GM12874 (cell line): Measurements from ENCODE around the gene EBPL.

Experiments
- TF ChIP-seq, protein P1 (sequence below): IDR thresholded peaks from 2 replicates; pipeline ENCODE4 v1.5.1; 2011; ENCODE audit warnings: low read depth, mild to moderate bottlenecking, control low read depth, low read length, moderate library complexity; ENCODE audit not compliant: insufficient read depth

The EBPL gene

DNA sequence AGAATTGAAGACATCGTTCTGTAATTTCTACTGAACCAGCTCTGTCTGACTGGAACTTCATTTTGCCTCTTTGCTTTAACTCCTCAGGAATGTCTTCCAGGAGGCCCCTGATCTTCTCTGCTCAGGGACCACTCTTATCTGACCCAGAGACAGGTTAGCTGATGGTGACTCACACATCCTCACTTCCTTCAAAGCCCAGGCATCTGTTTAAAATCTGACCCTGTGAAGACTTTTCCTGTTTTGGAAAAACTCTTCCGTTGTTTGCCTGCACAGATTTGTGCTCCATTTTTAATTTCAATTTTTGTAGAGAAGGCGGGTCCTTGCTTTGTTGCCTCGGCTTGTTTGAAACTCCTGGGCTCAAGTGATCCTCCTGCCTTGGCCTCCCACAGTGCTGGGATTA, 61.3 kb downstream of the EBPL start:
- TF ChIP-seq, protein P1, sequence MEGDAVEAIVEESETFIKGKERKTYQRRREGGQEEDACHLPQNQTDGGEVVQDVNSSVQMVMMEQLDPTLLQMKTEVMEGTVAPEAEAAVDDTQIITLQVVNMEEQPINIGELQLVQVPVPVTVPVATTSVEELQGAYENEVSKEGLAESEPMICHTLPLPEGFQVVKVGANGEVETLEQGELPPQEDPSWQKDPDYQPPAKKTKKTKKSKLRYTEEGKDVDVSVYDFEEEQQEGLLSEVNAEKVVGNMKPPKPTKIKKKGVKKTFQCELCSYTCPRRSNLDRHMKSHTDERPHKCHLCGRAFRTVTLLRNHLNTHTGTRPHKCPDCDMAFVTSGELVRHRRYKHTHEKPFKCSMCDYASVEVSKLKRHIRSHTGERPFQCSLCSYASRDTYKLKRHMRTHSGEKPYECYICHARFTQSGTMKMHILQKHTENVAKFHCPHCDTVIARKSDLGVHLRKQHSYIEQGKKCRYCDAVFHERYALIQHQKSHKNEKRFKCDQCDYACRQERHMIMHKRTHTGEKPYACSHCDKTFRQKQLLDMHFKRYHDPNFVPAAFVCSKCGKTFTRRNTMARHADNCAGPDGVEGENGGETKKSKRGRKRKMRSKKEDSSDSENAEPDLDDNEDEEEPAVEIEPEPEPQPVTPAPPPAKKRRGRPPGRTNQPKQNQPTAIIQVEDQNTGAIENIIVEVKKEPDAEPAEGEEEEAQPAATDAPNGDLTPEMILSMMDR, result no peak

DNA sequence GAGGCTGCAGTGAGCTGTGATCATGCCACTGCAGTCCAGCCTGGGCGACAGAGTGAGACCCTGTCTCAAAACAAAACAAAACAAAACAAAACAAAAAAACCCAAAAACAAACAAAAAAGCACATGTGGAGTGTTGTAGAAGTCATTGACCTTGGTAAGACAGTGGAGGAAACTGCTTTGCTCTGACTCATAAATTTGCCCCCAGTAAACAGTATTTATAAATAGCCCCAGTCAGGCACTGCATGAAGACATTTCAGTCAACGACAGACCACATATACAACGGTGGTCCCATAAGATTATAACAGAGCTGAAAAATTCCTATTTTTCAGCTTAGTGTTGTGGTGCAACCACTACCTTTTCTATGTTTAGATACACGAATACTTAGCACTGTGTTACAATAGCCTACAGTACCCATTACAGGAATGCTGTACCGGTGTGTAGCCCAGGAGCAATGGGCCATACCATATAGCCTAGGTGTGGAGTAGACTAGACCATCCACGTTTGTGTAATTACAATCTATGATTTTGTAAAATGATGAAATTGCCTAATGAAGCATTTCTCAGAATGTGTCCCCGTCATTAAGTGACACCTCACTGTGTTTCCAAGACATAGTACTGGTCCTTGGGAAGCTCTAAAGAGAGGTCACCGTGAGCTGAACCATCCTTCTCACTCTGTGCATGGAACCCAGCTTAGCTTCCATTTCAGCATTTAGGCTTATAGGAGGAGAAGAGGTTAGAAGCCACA, 61.9 kb downstream of the EBPL start:
- TF ChIP-seq, protein P1, result no peak

DNA sequence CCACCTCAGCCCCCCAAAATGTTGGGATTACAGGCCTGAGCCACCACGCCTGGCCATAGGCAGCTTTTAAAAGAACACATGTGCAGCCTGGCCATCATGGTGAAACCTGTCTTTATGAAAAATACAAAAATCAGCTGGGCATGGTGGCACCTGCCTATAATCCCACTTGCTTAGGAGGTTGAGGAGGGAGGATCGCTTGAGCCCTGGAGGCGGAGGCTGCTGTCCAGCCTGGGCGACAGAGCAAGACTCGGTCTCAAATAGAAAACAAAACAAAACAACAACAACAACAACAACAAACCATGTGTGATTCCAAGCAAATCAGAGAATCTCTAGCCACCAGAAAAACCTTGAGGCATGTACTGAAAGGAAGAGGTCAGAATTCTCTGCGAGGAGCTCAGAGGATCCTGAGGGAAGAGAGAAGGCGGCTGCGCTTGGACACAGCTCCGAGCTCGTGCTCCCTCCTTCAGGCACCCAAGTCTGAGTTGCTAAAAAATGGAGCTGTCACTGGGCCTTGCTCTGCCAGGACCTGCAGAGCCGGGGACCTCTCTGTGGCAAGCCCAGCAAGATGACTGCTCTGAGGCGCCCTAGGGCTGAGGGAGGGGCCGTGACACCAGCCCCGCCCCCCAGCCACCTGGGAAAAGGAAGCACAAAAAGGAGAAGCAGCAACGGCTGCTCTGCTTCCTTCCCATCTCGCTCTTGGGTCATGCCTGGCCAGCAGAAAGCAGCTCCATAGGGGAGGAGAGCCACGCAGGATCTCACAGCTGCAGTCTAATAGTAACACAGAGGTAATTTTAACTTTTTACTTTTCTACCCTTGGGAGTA, 63.2 kb downstream of the EBPL start, which contains the start of gene ARL11:
Gene ARL11 (plus strand): TSS at position 677 of the 822 bp plus-strand sequence. CDS start 1,941 bp downstream, outside the sequence.
- TF ChIP-seq, protein P1, result no peak

DNA sequence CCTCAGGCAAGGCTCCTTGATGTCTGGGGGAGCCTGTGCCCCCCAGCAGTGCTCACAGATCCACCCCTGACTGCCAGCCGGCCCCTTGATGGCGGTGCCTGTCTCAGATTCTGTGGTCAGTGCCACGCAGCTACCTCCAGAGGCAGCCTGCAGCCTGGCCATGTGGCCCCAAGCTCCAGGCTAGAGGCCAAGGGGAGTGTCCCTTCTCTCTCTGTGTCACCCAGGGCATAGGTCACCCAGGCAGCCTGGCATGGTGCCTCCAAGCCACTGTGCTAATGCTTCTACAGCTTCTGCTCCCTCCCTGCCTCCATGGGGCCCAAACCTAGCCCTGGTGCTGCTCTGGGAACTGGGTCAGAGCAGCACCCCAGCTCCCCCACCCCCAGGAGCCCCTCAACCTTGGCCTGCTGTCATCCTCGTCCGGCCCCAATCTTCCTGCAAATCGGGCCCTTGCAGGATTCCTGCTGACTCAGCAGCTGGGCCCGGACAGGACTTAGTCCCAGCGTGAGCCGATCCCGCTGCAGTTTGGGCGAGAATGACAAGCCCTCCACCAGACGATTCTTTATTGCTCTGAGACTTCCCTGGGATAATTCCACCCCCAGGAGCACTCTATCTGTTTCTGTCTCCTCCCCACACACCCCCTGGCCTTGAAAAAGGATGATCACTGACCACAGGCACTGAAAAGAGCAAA, 65.8 kb downstream of the EBPL start:
- TF ChIP-seq, protein P1, result no peak

DNA sequence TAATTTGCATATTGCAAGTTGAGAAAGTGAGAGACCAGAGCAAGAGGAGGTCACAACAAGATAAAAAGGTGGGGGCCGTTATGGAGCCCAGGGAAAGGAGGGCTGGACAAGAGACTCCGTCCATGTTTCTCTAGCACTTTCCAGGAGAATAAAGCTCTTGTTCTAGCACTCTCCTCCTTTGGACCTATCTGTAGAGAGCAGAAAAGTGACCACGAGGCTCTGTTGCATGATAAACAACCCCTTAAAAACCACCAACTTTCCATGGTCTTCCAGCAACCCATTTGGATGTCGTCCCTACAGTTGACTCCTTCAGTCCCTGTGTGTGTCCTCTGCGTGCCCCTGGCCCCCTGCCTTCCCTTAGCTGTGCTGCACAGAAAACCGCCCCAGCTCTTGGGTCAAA, 67.1 kb downstream of the EBPL start:
- TF ChIP-seq, protein P1, result no peak

DNA sequence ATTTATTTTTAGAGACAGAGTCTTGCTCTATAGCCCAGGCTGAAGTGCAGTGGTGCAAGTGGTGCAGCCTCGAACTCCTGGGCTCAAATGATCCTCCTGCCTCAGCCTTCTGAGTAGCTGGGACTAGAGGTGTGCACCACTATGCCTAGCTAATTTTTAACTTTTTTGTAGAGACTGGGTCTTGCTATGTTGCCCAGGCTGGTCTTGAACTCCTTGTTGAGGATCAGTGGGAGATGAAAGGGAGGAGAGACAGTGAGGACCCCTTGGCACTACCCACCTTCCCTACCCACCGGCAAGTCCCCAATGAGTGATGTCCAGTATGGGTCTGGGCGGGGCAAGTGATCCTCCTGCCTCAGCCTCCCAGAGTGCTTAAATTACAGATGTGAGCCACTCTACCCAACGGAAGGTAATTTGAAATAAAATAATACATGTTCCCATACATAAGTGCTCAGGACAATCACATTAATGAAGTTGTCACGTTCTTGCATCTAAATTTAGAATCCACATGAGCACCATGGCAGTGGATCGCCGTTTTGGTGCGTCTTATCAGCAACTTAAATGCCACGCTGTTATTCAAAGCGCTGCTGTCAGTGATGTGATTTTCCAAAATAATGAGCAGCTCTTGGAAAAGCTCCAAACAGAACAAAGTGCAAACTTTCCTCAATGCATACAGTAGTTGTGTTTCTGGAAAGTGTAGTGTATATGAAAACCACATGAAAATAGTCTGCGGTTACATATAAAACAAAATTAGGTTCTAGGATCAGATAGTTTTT, 68.9 kb downstream of the EBPL start:
- TF ChIP-seq, protein P1, result no peak

DNA sequence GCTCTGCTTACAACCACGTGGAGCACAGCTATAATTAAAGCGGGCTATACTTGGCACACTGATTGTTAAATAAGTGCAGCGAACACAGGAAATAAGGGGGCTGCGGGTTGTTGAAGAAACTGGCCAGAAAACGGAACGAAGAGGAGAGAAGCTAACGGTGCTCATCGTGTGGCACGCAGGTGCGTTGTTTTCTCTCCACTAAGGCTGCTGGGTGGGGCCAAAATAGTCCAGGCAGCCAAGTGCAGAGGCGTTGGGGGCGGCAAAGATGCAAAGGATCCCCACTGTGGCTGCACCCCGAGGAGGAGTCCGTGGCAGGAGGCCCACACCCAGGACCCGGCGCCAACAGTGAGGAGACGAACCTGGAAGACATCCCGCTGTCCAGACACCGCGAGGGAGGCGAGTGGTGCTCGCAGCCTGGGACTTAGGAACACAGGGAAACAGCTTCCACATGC, 71.1 kb downstream of the EBPL start:
- TF ChIP-seq, protein P1, result no peak
